T-helper 22 cell (primary cell): ENCODE data around the gene DUS3L.
"Not testable (repeated sequence)": the region's sequence is repeated elsewhere in the genome, so short reads cannot be mapped to it uniquely, and the experiment has no call there.

Experiments used
- DNase-seq: peaks from one replicate; pipeline ENCODE4 v3.0.0-alpha.2; 2020; ENCODE audit warnings: low read depth

Gene DUS3L

GRCh38 chr19:5772416-5772815 lies 18.5 kb downstream of the DUS3L start:
- no peak for DNase-seq

DNA sequence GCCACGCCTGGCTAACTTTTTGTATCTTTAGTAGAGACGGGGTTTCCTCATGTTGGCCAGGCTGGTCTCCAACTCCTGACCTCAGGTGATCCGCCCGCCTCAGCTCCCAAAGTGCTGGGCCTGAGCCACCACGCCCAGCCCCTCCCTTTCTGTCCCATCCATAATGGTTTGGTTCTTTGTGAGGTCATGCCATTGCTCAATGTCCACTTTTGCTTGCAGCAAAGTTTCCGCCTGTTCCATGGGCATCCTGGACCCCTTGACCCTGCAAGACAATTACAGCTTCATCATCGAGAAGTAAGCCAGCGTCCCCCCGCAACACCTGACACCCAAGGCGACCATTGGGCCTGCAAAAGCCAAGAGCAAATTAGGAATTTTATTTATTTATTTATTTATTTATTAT lies 23.0 kb downstream of the DUS3L start:
- DNase-seq = no peak

GRCh38 chr19:5765220-5765619 lies 25.7 kb downstream of the DUS3L start:
- DNase-seq = no peak

GRCh38 chr19:5762608-5763217 lies 28.2 kb downstream of the DUS3L start:
- no peak for DNase-seq

DNA sequence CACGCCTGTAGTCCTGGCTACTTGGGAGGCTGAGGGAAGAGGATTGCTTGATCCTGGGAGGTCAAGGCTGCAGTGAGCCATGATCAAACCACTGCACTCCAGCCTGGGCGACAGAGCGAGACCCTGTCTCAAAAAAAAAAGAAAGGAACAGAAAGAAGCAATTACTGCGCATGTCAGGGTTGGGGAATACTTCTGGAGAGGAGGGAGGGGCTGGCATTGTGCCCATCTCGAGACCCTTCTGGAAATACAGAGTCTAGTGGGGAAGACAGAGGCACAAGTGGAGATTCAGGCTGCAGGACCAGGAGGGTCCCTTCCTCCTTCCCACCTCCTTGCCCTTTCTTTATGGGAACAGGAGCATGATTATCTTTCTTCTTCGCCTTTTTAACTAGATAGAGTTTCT lies 37.2 kb downstream of the DUS3L start:
- no peak for DNase-seq

- no peak for DNase-seq
Observed at GRCh38 chr19:5751709-5752108, 39.3 kb downstream of the DUS3L start.

DNA sequence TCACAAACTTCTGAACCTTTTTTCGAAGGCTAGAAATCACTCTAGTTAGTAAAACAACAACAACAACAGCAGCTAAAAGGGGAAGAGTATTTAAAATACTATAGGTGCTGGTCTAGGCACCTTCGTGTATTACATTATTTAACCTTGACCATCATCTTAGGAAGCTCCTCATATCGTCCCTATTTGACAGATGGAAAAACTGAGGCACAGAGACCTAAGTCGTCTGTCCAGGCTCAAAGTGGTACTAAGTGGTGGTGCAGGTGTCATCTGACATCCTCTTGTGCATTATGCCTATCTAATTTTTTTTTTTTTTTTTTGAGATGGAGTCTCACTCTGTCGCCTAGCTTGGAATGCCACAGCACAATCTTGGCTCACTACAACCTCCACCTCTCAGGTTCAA lies 41.5 kb downstream of the DUS3L start:
- no peak for DNase-seq

DNA sequence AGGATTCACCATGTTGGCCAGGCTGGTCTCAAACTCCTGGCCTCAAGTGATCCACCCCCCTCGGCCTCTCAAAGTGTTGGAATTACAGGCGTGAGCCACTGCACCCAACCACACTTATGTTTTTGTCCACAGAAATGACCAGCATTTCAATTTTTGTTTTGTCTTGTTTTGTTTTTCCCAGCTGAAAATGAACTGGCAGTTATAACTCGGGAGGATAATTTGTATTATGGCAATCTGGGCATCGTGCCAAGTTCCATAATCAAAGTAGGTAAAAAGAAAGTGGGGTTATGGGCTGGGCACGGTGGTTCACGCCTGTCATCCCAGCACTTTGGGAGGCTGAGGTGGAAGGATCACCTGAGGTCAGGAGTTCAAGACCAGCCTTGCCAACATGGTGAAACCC lies 42.0 kb downstream of the DUS3L start:
- DNase-seq = not testable (repeated sequence)

- not testable (repeated sequence) for DNase-seq
Observed at GRCh38 chr19:5744999-5745398, 46.0 kb downstream of the DUS3L start.

GRCh38 chr19:5743630-5744029 lies 47.3 kb downstream of the DUS3L start:
- no peak for DNase-seq

DNA sequence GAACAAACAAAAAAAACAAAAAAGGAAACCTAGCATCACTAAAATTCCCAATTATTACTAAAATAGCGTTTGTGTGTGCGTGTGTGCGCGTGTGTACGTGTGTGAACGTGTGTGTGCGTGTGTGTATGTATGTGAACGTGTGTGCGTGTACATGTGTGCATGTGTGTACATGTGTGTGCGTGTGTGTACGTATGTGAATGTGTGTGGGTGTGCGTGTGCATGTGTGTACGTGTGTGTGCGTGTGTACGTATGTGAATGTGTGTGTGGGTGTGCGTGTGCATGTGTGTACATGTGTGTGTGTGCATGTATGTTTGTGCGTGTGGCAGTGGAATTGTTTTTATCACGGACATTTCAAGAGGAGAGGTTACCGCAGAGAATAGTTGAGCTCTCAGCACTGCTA lies 48.9 kb downstream of the DUS3L start:
- DNase-seq = no peak

- DNase-seq = no peak
Observed at GRCh38 chr19:5738423-5738822, 52.5 kb downstream of the DUS3L start.
